Transverse colon (tissue), 4 donors: ENCODE data around the gene LSAMP. TPM values are rescaled to one million over a fixed set of nuclear protein-coding genes. Genes with fewer than 3 reads are reported as not detected.

Experiments used
- DNase-seq: peaks from one replicate; pipeline ENCODE4 v3.0.0-alpha.2; 2019
- H3K27ac ChIP-seq, 4 donors: fragments of 200-600 bp; sonication (generic); 2 replicates each; pipeline ENCODE4 v1.5.1; 2016 to 2018; ENCODE audit warnings: inconsistent platforms in 4 of 4
- H3K27me3 ChIP-seq: fragments of 200-600 bp; sonication (generic); 2 replicates; pipeline ENCODE4 v1.5.1; 2017; ENCODE audit warnings: inconsistent platforms
- H3K36me3 ChIP-seq, 4 donors: fragments of 200-600 bp; sonication (generic); 2 replicates each; pipeline ENCODE4 v1.5.1; 2017 to 2019; ENCODE audit warnings: inconsistent platforms in 4 of 4
- H3K4me1 ChIP-seq, 4 donors: fragments of 200-600 bp; sonication (generic); 2 replicates each; pipeline ENCODE4 v1.5.1; 2017 to 2020; ENCODE audit warnings: inconsistent platforms in 4 of 4
- H3K4me3 ChIP-seq, 4 donors: fragments of 200-600 bp; sonication (generic); 1 replicate in 1 of 4; 2 replicates in 3 of 4; pipeline versions ENCODE4 v1.5.1 to v1.6.1; 2017 to 2019; ENCODE audit warnings: inconsistent platforms in 4 of 4
- H3K9me3 ChIP-seq, 2 donors: fragments of 200-600 bp; sonication (generic); 2 replicates each; pipeline ENCODE4 v1.5.1; 2017 to 2019; ENCODE audit warnings: inconsistent platforms in 2 of 2
- CTCF ChIP-seq, 5 experiments: fragments of 200-600 bp in 3 of 5; fragments of 450-650 bp in 2 of 5; sonication (generic) in 3 of 5; IDR thresholded peaks; 1 replicate in 2 of 5; 2 replicates in 3 of 5; pipeline ENCODE4 v1.5.1; 2016 to 2017; ENCODE audit warnings: antibody characterized with exemption in 5 of 5, inconsistent platforms in 3 of 5, mild to moderate bottlenecking in 2 of 5, moderate library complexity in 1 of 5
- EP300 ChIP-seq: sonication (generic); formaldehyde crosslinking; IDR thresholded peaks from one replicate; pipeline ENCODE4 v1.6.1; 2017; ENCODE audit warnings: antibody characterized with exemption, low read depth
- POLR2A ChIP-seq: fragments of 450-650 bp; IDR thresholded peaks from one replicate; pipeline ENCODE4 v1.6.1; 2016; ENCODE audit warnings: antibody characterized with exemption, mild to moderate bottlenecking, moderate library complexity
- POLR2AphosphoS5 ChIP-seq, 3 donors: sonication (generic); formaldehyde crosslinking; IDR thresholded peaks; one replicate each; pipeline ENCODE4 v1.6.1; 2016; ENCODE audit warnings: antibody characterized with exemption in 3 of 3
- WGBS, 2 donors: methylation state at CpG; one replicate each; pipeline ENCODE4 v1.1.5; 2018; ENCODE audit warnings: low coverage in 1 of 2; 5-methylcytosine and 5-hydroxymethylcytosine counted together
- in situ Hi-C, 4 donors: fragments of 200-750 bp; cut with MboI; loops; one replicate each; pipeline versions ENCODE4 v1.15.0 to v1.15.1; 2017; ENCODE audit warnings: low sequenced_read_pairs in 3 of 4, low pct_ligation_motif_present in 1 of 4, low pct_unique_long_range_greater_than_20kb in 1 of 4
- intact Hi-C: fragments of 100-400 bp; cut with DNase I; formaldehyde crosslinking; loops from one replicate; pipeline ENCODE4 v1.15.1; 2023; ENCODE audit warnings: low total_unique reads
- total RNA-seq, 4 donors: library from RNA; depleted of rRNA; stranded (reverse); fragments of >200 nt; gene quantifications; one replicate each; pipeline ENCODE4 v1.1.0, GENCODE V29; 2016

Gene LSAMP
- total RNA-seq, 4 donors from 2014 or later: 3.4 to 8.2 (median 5.4) TPM

GRCh38 chr3:116241677-116242076, 203.6 kb downstream of the LSAMP start:
- H3K27me3 ChIP-seq: no peaks in the 10 kb centered on the region
- no peaks in the 10 kb centered on the region for H3K9me3 ChIP-seq
- no peak overlapping the region for H3K27ac ChIP-seq
- WGBS, 2 donors: 37 to 57% methylated on average over 3 of the region's 3 CpGs
- TF ChIP-seq CTCF (IDR thresholded peaks at IDR 0.05) (no peak), EP300 (no peak), POLR2AphosphoS5 (IDR thresholded peaks at IDR 0.05) (no peak), POLR2A (no peak)
- H3K36me3 ChIP-seq: no peaks in the 10 kb centered on the region
- no peak overlapping the region for H3K4me3 ChIP-seq
- no peak for DNase-seq
- H3K4me1 ChIP-seq: no peaks in the 10 kb centered on the region
- intact Hi-C loops: no loop called here
- in situ Hi-C loops: no loop called here

- no peaks in the 10 kb centered on the region for H3K36me3 ChIP-seq
- no peak overlapping the region for H3K4me3 ChIP-seq
- H3K27me3 ChIP-seq: no peaks in the 10 kb centered on the region
- TF ChIP-seq CTCF (IDR thresholded peaks at IDR 0.05): no peak
- in situ Hi-C loops (no loop called here), intact Hi-C loops (no loop called here)
- H3K4me1 ChIP-seq: no peaks in the 10 kb centered on the region
- H3K9me3 ChIP-seq: no peaks in the 10 kb centered on the region
- no peak for DNase-seq
- WGBS, 2 donors: 0% methylated on average over 1 of the region's 1 CpG
- H3K27ac ChIP-seq: no peak overlapping the region
These were observed 205.0 kb downstream of the LSAMP start for GRCh38 chr3:116240261-116240660.

DNA sequence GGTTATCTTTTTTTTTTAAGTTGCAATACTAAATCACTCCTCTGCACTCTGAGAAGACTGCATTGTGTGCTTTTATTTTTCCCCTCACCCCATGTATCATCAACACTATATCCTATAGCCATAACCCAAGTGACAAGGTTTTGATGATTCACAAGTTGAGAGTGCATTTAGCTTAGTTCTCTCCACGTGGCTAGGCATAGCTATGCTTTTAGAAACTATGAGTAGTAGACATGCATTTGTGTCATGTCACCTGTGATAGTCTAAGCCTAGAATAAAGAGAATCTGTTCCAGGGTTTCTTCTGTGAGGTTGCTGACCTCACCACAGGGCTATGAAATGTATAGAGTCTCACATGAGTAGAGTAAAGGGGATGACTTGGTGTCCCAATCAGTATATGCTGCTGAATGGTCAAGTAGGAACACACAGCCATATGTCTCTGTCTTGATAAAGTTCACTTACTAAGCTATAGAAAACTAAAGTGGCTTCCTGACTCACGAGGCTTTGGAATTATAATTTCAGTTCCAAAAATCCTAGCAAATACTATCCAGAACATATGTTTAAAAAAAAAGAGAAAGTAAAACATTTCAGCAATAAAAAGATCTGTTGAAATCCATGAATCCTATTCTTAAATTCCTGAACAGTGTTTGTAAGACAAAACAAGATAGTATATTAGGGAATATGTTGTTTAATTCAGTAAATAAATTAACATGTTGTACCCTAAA, 206.3 kb downstream of the LSAMP start:
- in situ Hi-C loops (no loop called here), intact Hi-C loops (no loop called here)
- Histone ChIP-seq H3K36me3 (no peaks in the 10 kb centered on the region), H3K9me3 (no peaks in the 10 kb centered on the region), H3K27ac (no peak overlapping the region), H3K4me1 (no peaks in the 10 kb centered on the region), H3K27me3 (no peaks in the 10 kb centered on the region), H3K4me3 (no peak overlapping the region)
- WGBS, 2 donors: 13 to 20% methylated on average over 2 of the region's 2 CpGs
- no peak for DNase-seq
- no peak for TF ChIP-seq POLR2A

DNA sequence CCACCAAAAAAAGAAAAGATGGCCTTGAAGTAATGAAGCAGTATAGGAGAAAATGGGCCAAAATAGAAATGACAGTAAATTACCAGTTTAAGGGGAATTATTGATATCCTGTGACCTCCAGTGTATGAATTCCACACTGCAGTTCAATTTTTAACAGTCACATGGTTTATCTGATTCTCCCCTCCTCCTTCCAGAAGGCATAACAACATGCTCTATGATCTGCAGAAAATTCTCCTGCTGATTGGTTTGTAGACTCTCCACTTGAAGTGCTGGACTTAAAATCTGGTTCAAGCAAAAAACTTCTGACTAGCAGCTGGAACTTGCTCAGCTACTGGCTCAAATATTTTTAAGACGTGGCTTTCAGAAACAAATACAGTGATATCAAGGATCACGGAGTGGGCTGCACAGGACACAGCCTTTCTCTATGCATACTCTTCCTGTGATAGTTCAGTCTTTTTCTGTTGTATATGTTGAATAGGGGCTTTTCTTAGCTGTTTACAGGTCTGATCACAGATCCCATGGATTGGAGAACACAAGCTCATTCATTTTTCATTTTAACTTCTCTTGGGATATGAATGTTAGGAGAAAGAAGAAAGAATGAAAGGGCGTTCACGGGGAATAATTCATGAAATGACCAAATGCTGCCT, 211.5 kb downstream of the LSAMP start:
- no peaks in the 10 kb centered on the region for H3K9me3 ChIP-seq
- H3K4me3 ChIP-seq: no peak overlapping the region
- H3K4me1 ChIP-seq: no peaks in the 10 kb centered on the region
- H3K36me3 ChIP-seq: no peaks in the 10 kb centered on the region
- H3K27me3 ChIP-seq: no peaks in the 10 kb centered on the region
- WGBS, 2 donors: 39 to 45% methylated on average over 4 of the region's 4 CpGs
- TF ChIP-seq POLR2A (no peak), POLR2AphosphoS5 (IDR thresholded peaks at IDR 0.05) (no peak), CTCF (IDR thresholded peaks at IDR 0.05) (no peak), EP300 (no peak)
- no peak overlapping the region for H3K27ac ChIP-seq
- intact Hi-C loops: no loop called here
- in situ Hi-C loops: no loop called here
- DNase-seq: no peak
